Measurements from ENCODE around the gene ST3GAL6. TPM values are rescaled to one million over a fixed set of nuclear protein-coding genes. Genes with fewer than 3 reads are reported as not detected.
A peak's percentile ranks its signal among the peaks of the same experiment; 100 is the strongest.

The ST3GAL6 gene
- total and polyA plus RNA-seq, 2 donors (not counting 1 experiment from before 2014, with no cell fraction given) = 0.58 TPM; not detected in 1

DNA sequence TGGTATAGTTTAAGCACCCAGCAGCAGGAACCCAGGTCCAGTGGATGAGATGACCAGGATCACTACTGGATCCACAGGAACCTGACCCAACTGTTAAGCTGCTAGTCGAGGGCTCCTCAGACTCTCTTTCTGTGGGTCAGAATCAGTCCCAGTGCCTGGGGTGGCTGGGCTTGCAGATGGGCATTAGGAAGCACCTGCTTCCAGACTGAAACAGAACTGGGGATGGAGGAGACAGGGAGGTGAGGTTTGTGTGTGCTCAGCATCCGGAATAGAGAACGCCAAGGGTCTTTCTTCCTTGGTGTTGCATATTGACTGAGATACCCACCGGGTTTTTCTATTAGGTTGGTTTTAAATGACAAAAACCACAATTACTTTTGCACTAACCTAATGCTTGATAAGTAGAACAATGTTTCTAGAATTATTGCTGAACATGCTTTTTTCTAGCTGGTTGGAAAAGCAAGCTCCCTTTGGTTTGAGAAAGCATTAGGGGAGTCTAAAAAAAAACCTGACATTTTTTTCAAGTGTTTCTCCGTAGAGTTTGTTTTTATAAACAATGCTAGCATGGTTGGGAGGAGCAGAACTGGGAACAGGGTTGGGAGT lies 779 bp downstream of the ST3GAL6 start:
- H3K4me2 ChIP-seq (replicated peaks; ENCODE audit: low read depth, low read length, poor library complexity, severe bottlenecking) = no peak overlapping the region
- H3K27ac ChIP-seq (ENCODE audit: low read length in 2 of 2) = no peak overlapping the region
- no peaks in the 10 kb centered on the region for H4K20me1 ChIP-seq (ENCODE audit: control insufficient read depth, insufficient read depth, low read length, poor library complexity, severe bottlenecking)
- peaks cover 15% of the 10 kb centered on the region for H3K27me3 Mint-ChIP-seq
- H3K9me3 Mint-ChIP-seq (ENCODE audit: insufficient read depth) = no peaks in the 10 kb centered on the region
- peak overlapping the region; percentile 35 for H2AFZ ChIP-seq (ENCODE audit: insufficient read depth, low read depth, low read length, poor library complexity, severe bottlenecking)
- TF ChIP-seq, protein P1, sequence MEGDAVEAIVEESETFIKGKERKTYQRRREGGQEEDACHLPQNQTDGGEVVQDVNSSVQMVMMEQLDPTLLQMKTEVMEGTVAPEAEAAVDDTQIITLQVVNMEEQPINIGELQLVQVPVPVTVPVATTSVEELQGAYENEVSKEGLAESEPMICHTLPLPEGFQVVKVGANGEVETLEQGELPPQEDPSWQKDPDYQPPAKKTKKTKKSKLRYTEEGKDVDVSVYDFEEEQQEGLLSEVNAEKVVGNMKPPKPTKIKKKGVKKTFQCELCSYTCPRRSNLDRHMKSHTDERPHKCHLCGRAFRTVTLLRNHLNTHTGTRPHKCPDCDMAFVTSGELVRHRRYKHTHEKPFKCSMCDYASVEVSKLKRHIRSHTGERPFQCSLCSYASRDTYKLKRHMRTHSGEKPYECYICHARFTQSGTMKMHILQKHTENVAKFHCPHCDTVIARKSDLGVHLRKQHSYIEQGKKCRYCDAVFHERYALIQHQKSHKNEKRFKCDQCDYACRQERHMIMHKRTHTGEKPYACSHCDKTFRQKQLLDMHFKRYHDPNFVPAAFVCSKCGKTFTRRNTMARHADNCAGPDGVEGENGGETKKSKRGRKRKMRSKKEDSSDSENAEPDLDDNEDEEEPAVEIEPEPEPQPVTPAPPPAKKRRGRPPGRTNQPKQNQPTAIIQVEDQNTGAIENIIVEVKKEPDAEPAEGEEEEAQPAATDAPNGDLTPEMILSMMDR (IDR thresholded peaks at IDR 0.05) = no peak
- TF ChIP-seq EZH2 (IDR thresholded peaks at IDR 0.05; ENCODE audit: borderline replicate concordance, insufficient read depth, low read depth, low read length, poor library complexity, severe bottlenecking) = no peak
- H3K9me3 ChIP-seq (ENCODE audit: control extremely low read depth in 1 of 3, control insufficient read depth in 2 of 3, insufficient read depth in 1 of 3, low read length in 2 of 3) = no peaks in the 10 kb centered on the region
- no peak overlapping the region for H3K9ac ChIP-seq (ENCODE audit: low read length)
- no peak for DNase-seq
- ChIA-PET POLR2A (no interaction called here), CTCF (no interaction called here)
- H3K79me2 ChIP-seq (ENCODE audit: control insufficient read depth, insufficient read depth, low read length) = no peaks in the 10 kb centered on the region
- no peak overlapping the region for H3K27ac Mint-ChIP-seq
- peaks cover 0 to 3% (median 0%) of the 10 kb centered on the region in 4 experiments for H3K27me3 ChIP-seq (replicated peaks in 1 of 4; ENCODE audit: control extremely low read depth in 1 of 4, control insufficient read depth in 3 of 4, insufficient read depth in 4 of 4, low read length in 3 of 4)
- WGBS (ENCODE audit: insufficient coverage) = 0% methylated on average over 1 of the region's 5 CpGs
- peak overlapping the region in 1 of 5 experiments; percentile 72 for H3K4me3 ChIP-seq (ENCODE audit: control extremely low read depth in 1 of 5, extremely low read depth in 1 of 5, insufficient read depth in 1 of 5, low read depth in 2 of 5, low read length in 4 of 5)
- peaks cover 17% of the 10 kb centered on the region for H3K4me1 Mint-ChIP-seq
- no peak overlapping the region for H3K4me3 Mint-ChIP-seq
- intact Hi-C loops (cut with micrococcal nuclease) = no loop called here
- ATAC-seq (ENCODE audit: low read depth) = no peak
- H3K4me1 ChIP-seq (ENCODE audit: control insufficient read depth in 2 of 2, insufficient read depth in 2 of 2, low read length in 2 of 2) = peaks cover 6 to 8% of the 10 kb centered on the region in 2 donors
- no peaks in the 10 kb centered on the region for H3K36me3 ChIP-seq (replicated peaks in 1 of 2; ENCODE audit: control extremely low read depth in 1 of 2, control insufficient read depth in 1 of 2, extremely low read depth in 1 of 2, insufficient read depth in 2 of 2, low read length in 1 of 2)

- no peak overlapping the region for H3K4me2 ChIP-seq (replicated peaks; ENCODE audit: low read depth, low read length, poor library complexity, severe bottlenecking)
Observed at GRCh38 chr3:98764472-98764884, 1.3 kb downstream of the ST3GAL6 start.

More at GRCh38 chr3:98764472-98764884, 1.3 kb downstream of the ST3GAL6 start:
- ChIA-PET CTCF (no interaction called here), POLR2A (no interaction called here)
- H3K36me3 ChIP-seq (replicated peaks in 1 of 2; ENCODE audit: control extremely low read depth in 1 of 2, control insufficient read depth in 1 of 2, extremely low read depth in 1 of 2, insufficient read depth in 2 of 2, low read length in 1 of 2) = no peaks in the 10 kb centered on the region
- DNase-seq (no peak), ATAC-seq (ENCODE audit: low read depth) (no peak)
- Mint-ChIP-seq H3K27me3 (peaks cover 12% of the 10 kb centered on the region), H3K4me1 (peaks cover 17% of the 10 kb centered on the region), H3K9me3 (ENCODE audit: insufficient read depth) (no peaks in the 10 kb centered on the region), H3K27ac (no peak overlapping the region), H3K4me3 (no peak overlapping the region)
- peaks cover 6 to 8% of the 10 kb centered on the region in 2 donors for H3K4me1 ChIP-seq (ENCODE audit: control insufficient read depth in 2 of 2, insufficient read depth in 2 of 2, low read length in 2 of 2)
- no peaks in the 10 kb centered on the region for H4K20me1 ChIP-seq (ENCODE audit: control insufficient read depth, insufficient read depth, low read length, poor library complexity, severe bottlenecking)
- H3K4me3 ChIP-seq (ENCODE audit: control extremely low read depth in 1 of 5, extremely low read depth in 1 of 5, insufficient read depth in 1 of 5, low read depth in 2 of 5, low read length in 4 of 5) = peak overlapping the region in 1 of 5 experiments; percentile 72
- H3K9ac ChIP-seq (ENCODE audit: low read length) = no peak overlapping the region
- TF ChIP-seq, protein P1 (IDR thresholded peaks at IDR 0.05) = no peak
- TF ChIP-seq EZH2 (IDR thresholded peaks at IDR 0.05; ENCODE audit: borderline replicate concordance, insufficient read depth, low read depth, low read length, poor library complexity, severe bottlenecking) = no peak
- intact Hi-C loops (cut with micrococcal nuclease) = no loop called here
- H2AFZ ChIP-seq (ENCODE audit: insufficient read depth, low read depth, low read length, poor library complexity, severe bottlenecking) = peak overlapping the region; percentile 9
- H3K27ac ChIP-seq (ENCODE audit: low read length in 2 of 2) = no peak overlapping the region
- WGBS (ENCODE audit: insufficient coverage) = 13% methylated on average over 1 of the region's 4 CpGs
- no peaks in the 10 kb centered on the region for H3K9me3 ChIP-seq (ENCODE audit: control extremely low read depth in 1 of 3, control insufficient read depth in 2 of 3, insufficient read depth in 1 of 3, low read length in 2 of 3)
- peaks cover 0 to 3% (median 0%) of the 10 kb centered on the region in 4 experiments for H3K27me3 ChIP-seq (replicated peaks in 1 of 4; ENCODE audit: control extremely low read depth in 1 of 4, control insufficient read depth in 3 of 4, insufficient read depth in 4 of 4, low read length in 3 of 4)
- H3K79me2 ChIP-seq (ENCODE audit: control insufficient read depth, insufficient read depth, low read length) = no peaks in the 10 kb centered on the region
